Spleen (tissue), 7 donors: ENCODE measurements around the gene ASPG.

Source experiments
- CTCF ChIP-seq, 11 experiments: fragments of 200-600 bp in 7 of 11; fragments of 450-650 bp in 4 of 11; sonication (generic) in 4 of 11; IDR thresholded peaks in 8 of 11; conservative IDR thresholded peaks in 3 of 11; 1 replicate in 7 of 11; 2 replicates in 4 of 11; pipeline versions ENCODE4 v1.4.0 to v1.8.0; 2016 to 2021; ENCODE audit warnings: antibody characterized with exemption in 11 of 11, inconsistent platforms in 4 of 11, mild to moderate bottlenecking in 1 of 11
- POLR2A ChIP-seq, 3 donors: fragments of 450-650 bp; IDR thresholded peaks; one replicate each; pipeline ENCODE4 v1.5.1; 2017; ENCODE audit warnings: antibody characterized with exemption in 3 of 3, mild to moderate bottlenecking in 1 of 3
- POLR2AphosphoS5 ChIP-seq, 3 donors: sonication (generic); formaldehyde crosslinking; IDR thresholded peaks; one replicate each; pipeline ENCODE4 v1.5.1; 2017; ENCODE audit warnings: antibody characterized with exemption in 3 of 3
- donor health status: DM: no; HTN: no; CAD: no; lungs with moderate emphysema.
- donor health status: DM: no; HTN: no; CAD: no.
- donor health status: DM: no; HTN: no; CAD: no.

GRCh38 chr14:104126753-104127152, 41.3 kb downstream of the ASPG start:
- TF ChIP-seq CTCF (IDR thresholded peaks at IDR 0.05 in 8 of 11, conservative IDR thresholded peaks at IDR 0.05 in 3 of 11) (no peak), POLR2AphosphoS5 (IDR thresholded peaks at IDR 0.05) (no peak), POLR2A (IDR thresholded peaks at IDR 0.05) (no peak)
